Aortic smooth muscle cell (primary cell): ENCODE results near the gene DIPK2B. TPM values are rescaled to one million over a fixed set of nuclear protein-coding genes. Genes with fewer than 3 reads are reported as not detected.

ENCODE experiments used
- total RNA-seq: library from RNA; depleted of rRNA; stranded (reverse); fragments of >200 nt; gene quantifications from 2 replicates; pipeline ENCODE4 v1.2.3, GENCODE V29; 2014

DIPK2B gene, protein sequence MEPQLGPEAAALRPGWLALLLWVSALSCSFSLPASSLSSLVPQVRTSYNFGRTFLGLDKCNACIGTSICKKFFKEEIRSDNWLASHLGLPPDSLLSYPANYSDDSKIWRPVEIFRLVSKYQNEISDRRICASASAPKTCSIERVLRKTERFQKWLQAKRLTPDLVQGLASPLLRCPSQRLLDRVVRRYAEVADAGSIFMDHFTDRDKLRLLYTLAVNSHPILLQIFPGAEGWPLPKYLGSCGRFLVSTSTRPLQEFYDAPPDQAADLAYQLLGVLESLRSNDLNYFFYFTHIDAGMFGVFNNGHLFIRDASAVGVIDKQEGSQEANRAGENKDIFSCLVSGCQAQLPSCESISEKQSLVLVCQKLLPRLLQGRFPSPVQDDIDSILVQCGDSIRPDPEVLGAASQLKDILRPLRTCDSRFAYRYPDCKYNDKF
- total RNA-seq: 0.50 and 0.53 TPM in 2 replicates

GRCh38 chrX:45200741-45201234 is at the start of gene DIPK2B:
DIPK2B (minus strand) TSS chrX:45200876; CDS start chrX:45200826, 50 bp downstream.

